ENCODE measurements around the gene CDC34. TPM values are rescaled to one million over a fixed set of nuclear protein-coding genes. Genes with fewer than 3 reads are reported as not detected.

CDC34 gene
- total and polyA plus RNA-seq, 9 of the 15 experiments (the other 6 are each of a cell fraction or from before 2014, with no cell fraction given), result 0.80 to 203 (median 65.5) TPM

DNA sequence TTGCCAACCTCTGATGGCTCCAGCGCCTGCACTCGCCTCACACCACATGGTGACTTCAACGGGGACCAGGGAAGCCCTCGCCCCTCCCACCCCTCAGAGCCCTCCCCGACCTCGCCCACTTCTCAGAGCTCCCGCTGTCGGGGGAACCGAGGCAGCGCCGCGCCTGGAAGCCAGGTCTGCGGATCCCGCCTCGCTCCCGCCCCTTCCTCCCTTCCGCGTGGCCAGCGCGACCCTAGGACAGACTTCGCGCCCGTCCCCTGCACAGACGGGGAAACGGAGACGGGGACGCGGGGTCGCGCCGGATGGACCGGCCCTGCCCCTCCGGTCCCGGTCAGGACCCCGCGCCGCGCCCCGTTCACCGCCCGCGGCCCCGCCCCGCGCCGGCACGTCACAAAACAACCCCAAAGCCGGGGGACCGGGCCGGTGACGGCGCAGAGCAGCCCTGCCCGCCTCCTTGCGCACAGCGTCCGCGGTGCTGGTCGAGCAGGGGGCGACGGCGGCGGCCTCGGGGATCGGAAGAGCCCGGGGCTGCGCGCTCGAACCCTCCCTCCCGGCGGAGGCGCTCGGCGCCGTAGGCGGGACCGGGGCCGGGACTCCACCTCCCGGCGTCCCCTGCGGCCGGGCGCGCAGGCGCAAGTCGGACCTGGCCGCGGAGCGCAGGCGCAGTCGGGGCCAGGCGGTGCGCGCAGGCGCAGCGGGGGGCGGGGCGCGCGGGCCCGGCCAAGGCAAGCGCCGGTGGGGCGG, 379 bp upstream of the CDC34 start (continued):
- TF ChIP-seq BRCA1 (IDR thresholded peaks at IDR 0.05) (no peak), BRCA1 (CRISPR knock-in tag; IDR thresholded peaks at IDR 0.05) (no peak), ATF3 (IDR thresholded peaks at IDR 0.05) (no peak), ATF3 (CRISPR knock-in tag; conservative IDR thresholded peaks at IDR 0.05) (no peak), FOXJ3 (CRISPR knock-in tag; IDR thresholded peaks at IDR 0.05) (no peak), POLR2AphosphoS5 (IDR thresholded peaks at IDR 0.05; ENCODE audit: control insufficient read depth, insufficient read depth, low read depth, low read length) (no peak; the same call in 1 of the 2 replicates), DIDO1 (tag; IDR thresholded peaks at IDR 0.05; ENCODE audit: low read depth) (no peak), ILK (tag; IDR thresholded peaks at IDR 0.05; ENCODE audit: borderline replicate concordance, low read depth) (no peak), ZFP30 (CRISPR knock-in tag; IDR thresholded peaks at IDR 0.05; ENCODE audit: borderline replicate concordance) (no peak), BHLHE40 (IDR thresholded peaks at IDR 0.05; ENCODE audit: low read length) (no peak), ZNF668 (CRISPR knock-in tag; IDR thresholded peaks at IDR 0.05) (no peak), FOXP1 (CRISPR knock-in tag; IDR thresholded peaks at IDR 0.05) (no peak), RB1 (IDR thresholded peaks at IDR 0.05; ENCODE audit: low read depth) (no peak; the same call in 1 of the 2 replicates), ZNF766 (CRISPR knock-in tag; conservative IDR thresholded peaks at IDR 0.05) (no peak; the same call in 1 of the 2 replicates), HOMEZ (CRISPR knock-in tag; IDR thresholded peaks at IDR 0.05) (peak; percentile 19; the same call in 1 of the 2 replicates), ZNF224 (CRISPR knock-in tag; IDR thresholded peaks at IDR 0.05) (no peak)
- TF ChIP-seq, protein P1, sequence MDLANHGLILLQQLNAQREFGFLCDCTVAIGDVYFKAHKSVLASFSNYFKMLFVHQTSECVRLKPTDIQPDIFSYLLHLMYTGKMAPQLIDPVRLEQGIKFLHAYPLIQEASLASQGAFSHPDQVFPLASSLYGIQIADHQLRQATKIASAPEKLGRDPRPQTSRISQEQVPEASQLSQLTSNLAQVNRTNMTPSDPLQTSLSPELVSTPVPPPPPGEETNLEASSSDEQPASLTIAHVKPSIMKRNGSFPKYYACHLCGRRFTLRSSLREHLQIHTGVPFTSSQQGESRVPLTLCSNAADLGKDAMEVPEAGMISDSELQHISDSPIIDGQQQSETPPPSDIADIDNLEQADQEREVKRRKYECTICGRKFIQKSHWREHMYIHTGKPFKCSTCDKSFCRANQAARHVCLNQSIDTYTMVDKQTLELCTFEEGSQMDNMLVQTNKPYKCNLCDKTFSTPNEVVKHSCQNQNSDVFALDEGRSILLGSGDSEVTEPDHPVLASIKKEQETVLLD (IDR thresholded peaks at IDR 0.05), result no peak
- TF ChIP-seq, protein P2, sequence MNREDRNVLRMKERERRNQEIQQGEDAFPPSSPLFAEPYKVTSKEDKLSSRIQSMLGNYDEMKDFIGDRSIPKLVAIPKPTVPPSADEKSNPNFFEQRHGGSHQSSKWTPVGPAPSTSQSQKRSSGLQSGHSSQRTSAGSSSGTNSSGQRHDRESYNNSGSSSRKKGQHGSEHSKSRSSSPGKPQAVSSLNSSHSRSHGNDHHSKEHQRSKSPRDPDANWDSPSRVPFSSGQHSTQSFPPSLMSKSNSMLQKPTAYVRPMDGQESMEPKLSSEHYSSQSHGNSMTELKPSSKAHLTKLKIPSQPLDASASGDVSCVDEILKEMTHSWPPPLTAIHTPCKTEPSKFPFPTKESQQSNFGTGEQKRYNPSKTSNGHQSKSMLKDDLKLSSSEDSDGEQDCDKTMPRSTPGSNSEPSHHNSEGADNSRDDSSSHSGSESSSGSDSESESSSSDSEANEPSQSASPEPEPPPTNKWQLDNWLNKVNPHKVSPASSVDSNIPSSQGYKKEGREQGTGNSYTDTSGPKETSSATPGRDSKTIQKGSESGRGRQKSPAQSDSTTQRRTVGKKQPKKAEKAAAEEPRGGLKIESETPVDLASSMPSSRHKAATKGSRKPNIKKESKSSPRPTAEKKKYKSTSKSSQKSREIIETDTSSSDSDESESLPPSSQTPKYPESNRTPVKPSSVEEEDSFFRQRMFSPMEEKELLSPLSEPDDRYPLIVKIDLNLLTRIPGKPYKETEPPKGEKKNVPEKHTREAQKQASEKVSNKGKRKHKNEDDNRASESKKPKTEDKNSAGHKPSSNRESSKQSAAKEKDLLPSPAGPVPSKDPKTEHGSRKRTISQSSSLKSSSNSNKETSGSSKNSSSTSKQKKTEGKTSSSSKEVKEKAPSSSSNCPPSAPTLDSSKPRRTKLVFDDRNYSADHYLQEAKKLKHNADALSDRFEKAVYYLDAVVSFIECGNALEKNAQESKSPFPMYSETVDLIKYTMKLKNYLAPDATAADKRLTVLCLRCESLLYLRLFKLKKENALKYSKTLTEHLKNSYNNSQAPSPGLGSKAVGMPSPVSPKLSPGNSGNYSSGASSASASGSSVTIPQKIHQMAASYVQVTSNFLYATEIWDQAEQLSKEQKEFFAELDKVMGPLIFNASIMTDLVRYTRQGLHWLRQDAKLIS (CRISPR knock-in tag; IDR thresholded peaks at IDR 0.05), result 0 out of 2 replicates have a peak, but pooled peaks have one; percentile 77

Data from K562 (cell line).